ENCODE measurements around the gene ARHGEF19.

DNA sequence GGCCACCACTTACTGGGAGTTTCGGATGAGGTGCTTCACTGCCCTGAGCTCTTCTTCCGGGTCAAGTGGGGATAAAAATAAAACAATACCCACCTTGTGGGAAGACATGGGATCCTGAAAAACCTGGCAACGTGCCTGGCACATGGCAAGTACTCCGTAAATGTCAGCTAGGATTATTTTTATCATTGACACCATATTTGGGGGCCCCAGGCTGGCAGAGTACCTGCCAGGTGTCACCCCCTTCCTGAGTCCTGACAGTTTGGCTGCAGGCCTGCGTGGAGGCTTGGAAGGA, 47.4 kb downstream of the ARHGEF19 start:
- TF ChIP-seq SAFB2 (IDR thresholded peaks at IDR 0.05; ENCODE audit: borderline replicate concordance, low read depth, low read length, severe bottlenecking): no peak
- TF ChIP-seq RBM22 (IDR thresholded peaks at IDR 0.05; ENCODE audit: low read depth, low read length, poor library complexity, severe bottlenecking): no peak
- TF ChIP-seq, protein P1, sequence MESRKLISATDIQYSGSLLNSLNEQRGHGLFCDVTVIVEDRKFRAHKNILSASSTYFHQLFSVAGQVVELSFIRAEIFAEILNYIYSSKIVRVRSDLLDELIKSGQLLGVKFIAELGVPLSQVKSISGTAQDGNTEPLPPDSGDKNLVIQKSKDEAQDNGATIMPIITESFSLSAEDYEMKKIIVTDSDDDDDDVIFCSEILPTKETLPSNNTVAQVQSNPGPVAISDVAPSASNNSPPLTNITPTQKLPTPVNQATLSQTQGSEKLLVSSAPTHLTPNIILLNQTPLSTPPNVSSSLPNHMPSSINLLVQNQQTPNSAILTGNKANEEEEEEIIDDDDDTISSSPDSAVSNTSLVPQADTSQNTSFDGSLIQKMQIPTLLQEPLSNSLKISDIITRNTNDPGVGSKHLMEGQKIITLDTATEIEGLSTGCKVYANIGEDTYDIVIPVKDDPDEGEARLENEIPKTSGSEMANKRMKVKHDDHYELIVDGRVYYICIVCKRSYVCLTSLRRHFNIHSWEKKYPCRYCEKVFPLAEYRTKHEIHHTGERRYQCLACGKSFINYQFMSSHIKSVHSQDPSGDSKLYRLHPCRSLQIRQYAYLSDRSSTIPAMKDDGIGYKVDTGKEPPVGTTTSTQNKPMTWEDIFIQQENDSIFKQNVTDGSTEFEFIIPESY (CRISPR knock-in tag; IDR thresholded peaks at IDR 0.05): no peak
- TF ChIP-seq, protein P2, sequence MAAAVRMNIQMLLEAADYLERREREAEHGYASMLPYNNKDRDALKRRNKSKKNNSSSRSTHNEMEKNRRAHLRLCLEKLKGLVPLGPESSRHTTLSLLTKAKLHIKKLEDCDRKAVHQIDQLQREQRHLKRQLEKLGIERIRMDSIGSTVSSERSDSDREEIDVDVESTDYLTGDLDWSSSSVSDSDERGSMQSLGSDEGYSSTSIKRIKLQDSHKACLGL (CRISPR knock-in tag; IDR thresholded peaks at IDR 0.05; ENCODE audit: borderline replicate concordance, poor library complexity, severe bottlenecking): no peak
- no peak for TF ChIP-seq MYC (IDR thresholded peaks at IDR 0.05; ENCODE audit: low read depth, low read length)
- TF ChIP-seq MYC (CRISPR knock-in tag; IDR thresholded peaks at IDR 0.05; ENCODE audit: borderline replicate concordance, low read depth): no peak
- TF ChIP-seq, protein P3, sequence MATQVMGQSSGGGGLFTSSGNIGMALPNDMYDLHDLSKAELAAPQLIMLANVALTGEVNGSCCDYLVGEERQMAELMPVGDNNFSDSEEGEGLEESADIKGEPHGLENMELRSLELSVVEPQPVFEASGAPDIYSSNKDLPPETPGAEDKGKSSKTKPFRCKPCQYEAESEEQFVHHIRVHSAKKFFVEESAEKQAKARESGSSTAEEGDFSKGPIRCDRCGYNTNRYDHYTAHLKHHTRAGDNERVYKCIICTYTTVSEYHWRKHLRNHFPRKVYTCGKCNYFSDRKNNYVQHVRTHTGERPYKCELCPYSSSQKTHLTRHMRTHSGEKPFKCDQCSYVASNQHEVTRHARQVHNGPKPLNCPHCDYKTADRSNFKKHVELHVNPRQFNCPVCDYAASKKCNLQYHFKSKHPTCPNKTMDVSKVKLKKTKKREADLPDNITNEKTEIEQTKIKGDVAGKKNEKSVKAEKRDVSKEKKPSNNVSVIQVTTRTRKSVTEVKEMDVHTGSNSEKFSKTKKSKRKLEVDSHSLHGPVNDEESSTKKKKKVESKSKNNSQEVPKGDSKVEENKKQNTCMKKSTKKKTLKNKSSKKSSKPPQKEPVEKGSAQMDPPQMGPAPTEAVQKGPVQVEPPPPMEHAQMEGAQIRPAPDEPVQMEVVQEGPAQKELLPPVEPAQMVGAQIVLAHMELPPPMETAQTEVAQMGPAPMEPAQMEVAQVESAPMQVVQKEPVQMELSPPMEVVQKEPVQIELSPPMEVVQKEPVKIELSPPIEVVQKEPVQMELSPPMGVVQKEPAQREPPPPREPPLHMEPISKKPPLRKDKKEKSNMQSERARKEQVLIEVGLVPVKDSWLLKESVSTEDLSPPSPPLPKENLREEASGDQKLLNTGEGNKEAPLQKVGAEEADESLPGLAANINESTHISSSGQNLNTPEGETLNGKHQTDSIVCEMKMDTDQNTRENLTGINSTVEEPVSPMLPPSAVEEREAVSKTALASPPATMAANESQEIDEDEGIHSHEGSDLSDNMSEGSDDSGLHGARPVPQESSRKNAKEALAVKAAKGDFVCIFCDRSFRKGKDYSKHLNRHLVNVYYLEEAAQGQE (IDR thresholded peaks at IDR 0.05; ENCODE audit: borderline replicate concordance): no peak
- TF ChIP-seq, protein P3 (CRISPR knock-in tag; IDR thresholded peaks at IDR 0.05; ENCODE audit: low read depth): no peak

Data from K562 (cell line).